Uterus (tissue), 2 donors: Measurements from ENCODE around the gene WFDC2.

Source experiments
- CTCF ChIP-seq, 4 experiments: fragments of 200-600 bp in 2 of 4; fragments of 450-650 bp in 2 of 4; sonication (generic) in 2 of 4; IDR thresholded peaks; one replicate each; pipeline ENCODE4 v1.5.1; 2016 to 2019; ENCODE audit warnings: antibody characterized with exemption in 4 of 4, mild to moderate bottlenecking in 2 of 4, moderate library complexity in 1 of 4
- POLR2A ChIP-seq, 2 donors: fragments of 450-650 bp; IDR thresholded peaks; one replicate each; pipeline ENCODE4 v1.6.1; 2016; ENCODE audit warnings: antibody characterized with exemption in 2 of 2, mild to moderate bottlenecking in 1 of 2, moderate library complexity in 1 of 2

GRCh38 chr20:45484676-45485075 is 15.1 kb downstream of the WFDC2 start:
- TF ChIP-seq CTCF (IDR thresholded peaks at IDR 0.05) = no peak
- no peak for TF ChIP-seq POLR2A (IDR thresholded peaks at IDR 0.05)
